HG02943 (cell line): Measurements from ENCODE around the gene OSGEP.

Source experiments
- ATAC-seq: cut with Tn5 transposase; IDR thresholded peaks from one replicate; pipeline ENCODE4 v1.9.1; 2021; ENCODE audit warnings: mild to moderate bottlenecking, low read depth, moderate library complexity; ENCODE audit not compliant: unreplicated experiment

The OSGEP gene

GRCh38 chr14:20434701-20435581 is 19.7 kb downstream of the OSGEP start:
- ATAC-seq, result no peak

GRCh38 chr14:20429801-20430669 is 24.6 kb downstream of the OSGEP start:
- no peak for ATAC-seq

DNA sequence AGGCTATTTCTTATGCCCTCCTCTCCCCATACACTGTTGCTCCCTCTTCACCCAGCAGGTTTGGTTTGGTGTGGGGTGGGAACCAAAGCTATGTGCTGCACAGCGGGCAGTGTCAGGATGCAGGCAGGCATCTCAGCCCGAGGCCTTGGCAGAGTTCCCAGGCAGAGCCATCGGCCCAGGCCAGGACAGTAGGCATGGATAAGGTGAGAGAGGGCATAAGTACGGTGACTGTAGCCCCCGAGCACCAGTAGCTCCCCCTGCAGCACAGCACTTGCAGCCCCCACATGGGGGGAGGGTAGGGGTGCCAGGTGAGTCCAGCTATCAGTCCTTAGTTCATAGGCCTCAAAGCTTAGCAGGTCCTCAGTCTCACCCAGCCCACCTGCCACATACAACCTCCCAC is 25.8 kb downstream of the OSGEP start:
- no peak for ATAC-seq

DNA sequence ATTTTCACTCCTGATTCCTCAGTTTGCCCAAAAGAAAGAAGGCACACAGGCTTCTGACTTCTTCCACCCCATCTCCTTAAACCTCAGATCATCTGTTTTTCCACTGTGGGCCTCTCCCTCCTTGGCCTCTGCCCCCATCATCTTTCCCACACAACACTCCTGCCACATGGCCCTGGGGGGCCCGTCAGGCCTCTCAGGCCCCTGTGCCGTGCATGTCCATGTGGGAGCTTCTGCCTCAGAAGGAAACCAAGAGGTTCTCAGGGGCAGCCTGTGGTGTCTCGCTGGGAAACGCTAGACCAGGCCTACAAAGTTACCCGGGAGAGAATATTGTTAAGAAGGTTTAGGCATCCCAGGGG is 26.6 kb downstream of the OSGEP start:
- peak; percentile 20 for ATAC-seq

- peak; percentile 71 for ATAC-seq
Measured at GRCh38 chr14:20427231-20428009, 27.2 kb downstream of the OSGEP start.

- no peak for ATAC-seq
Measured at GRCh38 chr14:20424851-20425250, 29.8 kb downstream of the OSGEP start.

- no peak for ATAC-seq
Measured at GRCh38 chr14:20422886-20423285, 31.7 kb downstream of the OSGEP start.

GRCh38 chr14:20421267-20421666 is 33.3 kb downstream of the OSGEP start:
- no peak for ATAC-seq

DNA sequence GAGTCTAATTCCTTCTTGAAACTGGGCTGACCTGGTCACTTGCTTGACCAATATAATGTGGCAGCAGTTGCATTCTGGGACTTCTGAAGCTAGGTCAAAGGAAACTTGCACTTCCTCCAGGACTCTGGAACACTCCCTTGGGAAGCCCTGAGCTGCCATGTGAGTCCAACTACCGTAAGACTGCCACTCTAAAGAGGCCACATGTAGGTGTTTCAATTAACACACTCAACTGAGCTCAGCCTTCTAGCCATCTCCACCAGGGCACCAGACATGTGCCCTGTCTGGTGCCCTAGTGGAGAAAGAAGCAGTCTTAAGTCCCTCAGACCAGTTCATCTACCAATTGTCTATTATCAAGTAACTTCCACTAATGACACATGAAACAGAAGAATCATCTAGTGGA is 35.2 kb downstream of the OSGEP start:
- no peak for ATAC-seq

DNA sequence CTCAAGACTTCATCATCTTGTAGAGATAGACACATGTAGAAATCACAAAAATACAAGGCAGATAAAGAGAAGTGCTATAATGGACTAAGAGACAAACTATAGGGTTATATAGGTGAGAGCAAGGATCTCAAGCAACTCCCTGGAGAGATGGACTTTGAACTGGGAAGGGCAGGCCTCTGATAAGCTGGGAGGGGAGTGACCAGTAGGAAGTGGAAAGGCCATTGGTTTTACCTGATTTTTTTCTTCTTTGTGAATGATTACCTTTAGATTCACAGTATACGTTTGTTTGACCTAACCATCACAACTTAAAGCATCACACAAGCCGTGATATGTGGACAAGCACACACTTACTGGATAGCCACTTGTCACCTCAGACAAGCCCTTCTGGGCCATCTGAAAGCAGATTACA is 36.1 kb downstream of the OSGEP start:
- no peak for ATAC-seq

- no peak for ATAC-seq
Measured at GRCh38 chr14:20417250-20418186, 37.1 kb downstream of the OSGEP start.

DNA sequence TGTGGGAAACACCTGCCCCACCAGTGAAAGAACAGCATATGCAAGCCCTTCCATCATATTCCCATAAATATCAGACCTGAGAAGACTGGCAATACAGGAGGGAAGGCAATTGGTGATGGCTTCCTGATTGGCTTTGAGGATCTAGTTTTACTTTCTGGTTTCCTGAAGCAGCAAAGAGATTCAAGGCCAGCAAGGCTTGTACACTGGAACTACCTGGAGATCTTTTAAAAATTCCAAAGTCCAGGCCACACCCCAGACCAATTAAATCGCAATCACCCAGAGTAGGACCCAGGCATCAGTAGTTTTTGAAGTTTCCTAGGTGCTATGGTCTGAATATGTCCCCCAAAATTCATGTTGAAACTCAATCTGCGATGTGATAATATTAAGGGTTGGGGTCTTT is 38.4 kb downstream of the OSGEP start:
- no peak for ATAC-seq

DNA sequence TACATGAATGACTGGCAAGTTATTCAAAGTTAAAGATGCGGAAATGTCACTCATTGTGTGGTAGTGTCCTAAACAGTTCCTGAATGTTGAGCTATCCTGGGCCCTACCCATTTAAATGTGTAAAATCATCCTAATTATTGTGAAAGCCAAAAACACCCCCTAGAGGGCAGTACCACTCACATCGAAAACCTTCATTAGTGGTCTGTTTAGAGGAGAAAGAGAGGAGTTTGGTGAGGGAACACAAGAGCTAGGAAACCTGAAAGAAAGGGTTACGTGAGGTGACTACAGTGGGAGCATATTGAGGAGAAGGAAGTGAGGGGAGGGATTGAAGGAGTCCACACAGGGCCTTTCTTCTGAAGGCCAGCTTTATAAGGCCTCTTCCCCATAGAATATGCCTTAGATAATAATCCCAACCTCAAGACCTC is 38.8 kb downstream of the OSGEP start:
- ATAC-seq, result no peak

DNA sequence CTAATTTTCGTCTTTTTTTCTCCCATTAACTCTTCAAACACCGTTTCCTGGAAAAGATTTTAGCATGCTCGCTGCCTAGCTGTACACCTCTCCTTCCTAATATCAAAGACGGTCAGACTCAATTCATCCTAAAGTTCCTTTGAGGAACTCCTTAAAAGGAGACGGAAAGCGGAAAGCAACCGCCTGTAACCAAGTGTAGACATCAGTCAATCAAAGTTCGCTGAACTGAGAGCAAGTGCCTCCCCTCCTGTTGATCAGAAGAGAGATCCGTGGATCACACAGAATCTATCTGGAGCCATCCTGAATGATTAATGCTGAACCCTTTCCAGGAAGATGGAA is 40.9 kb downstream of the OSGEP start:
- ATAC-seq, result no peak

DNA sequence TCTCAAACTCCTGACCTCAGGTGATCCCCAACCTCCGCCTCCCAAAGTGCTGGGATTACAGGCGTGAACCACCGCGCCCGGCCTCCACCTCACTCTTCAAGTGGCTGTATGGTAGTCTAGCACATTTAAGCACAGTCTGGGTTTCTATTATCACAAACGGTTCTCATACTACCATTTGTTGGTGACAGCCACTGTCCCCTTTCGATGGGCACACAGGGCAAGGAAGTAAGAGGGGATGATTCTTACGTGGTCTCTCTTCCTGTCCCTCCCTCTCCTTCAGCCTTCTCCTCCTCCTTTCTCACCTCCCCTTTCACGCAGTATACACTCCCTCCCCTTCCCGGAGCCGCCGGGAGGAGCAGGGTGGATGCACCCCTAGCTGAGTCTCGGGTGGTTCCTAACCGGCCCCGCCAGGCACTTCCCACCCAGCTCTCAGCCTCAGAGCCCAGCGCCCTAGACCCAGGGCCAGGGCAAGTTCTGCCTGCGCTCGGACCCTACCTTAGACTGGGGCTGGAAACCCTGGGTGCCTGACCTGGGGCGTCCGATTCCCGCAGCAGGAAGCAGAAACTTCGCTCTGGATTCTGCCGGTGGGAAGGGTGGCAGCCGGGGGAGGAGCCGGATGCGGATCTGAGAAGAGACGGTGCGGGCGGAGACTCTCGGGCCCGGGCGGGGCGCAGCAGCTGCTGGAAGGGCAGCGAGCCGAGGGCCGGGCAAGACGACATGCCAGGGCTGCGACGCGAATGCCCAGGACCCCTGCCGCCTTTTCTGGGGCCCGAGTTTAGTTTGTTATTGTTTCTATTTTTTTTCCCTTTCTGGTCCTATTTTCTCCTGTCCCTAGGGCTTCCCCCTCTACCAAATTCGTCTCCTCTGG is 41.5 kb downstream of the OSGEP start, which contains the start of gene TEP1:
Gene TEP1 (minus strand): TSS at position 626 of the 868 bp plus-strand sequence. CDS start 5,062 bp downstream, outside the sequence.
- peak; percentile 74 for ATAC-seq

GRCh38 chr14:20412411-20412810 is 42.2 kb downstream of the OSGEP start:
- ATAC-seq, result peak; percentile 62

- no peak for ATAC-seq
Measured at GRCh38 chr14:20409226-20409625, 45.4 kb downstream of the OSGEP start.

DNA sequence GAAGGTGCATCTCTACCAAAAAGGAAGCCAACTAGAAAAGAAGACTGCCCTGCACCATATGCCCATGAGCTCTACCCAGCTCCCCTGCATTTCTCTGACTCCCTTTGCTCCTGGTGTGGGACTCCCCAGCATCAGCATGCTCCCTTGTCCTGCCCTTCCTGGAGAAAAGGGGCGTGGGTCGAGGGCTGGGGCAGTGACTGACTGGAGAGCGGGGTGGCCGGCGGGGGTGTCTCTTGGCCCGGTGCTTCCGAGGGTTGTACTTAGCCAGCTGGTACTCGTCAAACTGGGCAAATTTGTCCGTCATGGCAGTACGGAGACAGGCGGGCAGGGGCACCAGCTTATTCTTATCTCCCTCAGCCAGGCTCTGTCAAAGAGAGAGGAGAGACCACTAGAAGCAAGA is 51.1 kb downstream of the OSGEP start:
- ATAC-seq, result no peak
